A549 (cell line): ENCODE data around the gene RAB3GAP1. TPM values are rescaled to one million over a fixed set of nuclear protein-coding genes. Genes with fewer than 3 reads are reported as not detected.
A peak's percentile ranks its signal among the peaks of the same experiment; 100 is the strongest.
"Not testable (repeated sequence)": the region's sequence is repeated elsewhere in the genome, so short reads cannot be mapped to it uniquely, and the experiment has no call there.

ENCODE experiments used
- ATAC-seq, 2 experiments: fragments of 200-7000 bp in 1 of 2; fragments of >200 bp in 1 of 2; cut with Nextera tagmentation in 1 of 2; cut with Tn5 transposase in 1 of 2; 3 replicates each; pipeline versions ENCODE4 v1.8.0 to v1.9.1; 2018 to 2020; ENCODE audit warnings: mild to moderate bottlenecking in 1 of 2, moderate library complexity in 1 of 2
- CTCF ChIA-PET: fragments of 300-600 bp; sonication (Branson Sonifier 250); formaldehyde crosslinking; extraction: SDS; loops from one replicate; lab custom pipeline; 2021; ENCODE audit warnings: antibody characterized with exemption, inconsistent platforms; lab: Yijun Ruan, JAX
- POLR2A ChIA-PET: fragments of 350-600 bp; formaldehyde crosslinking; extraction: SDS; loops from one replicate; lab custom pipeline; 2021; ENCODE audit warnings: antibody characterized with exemption, inconsistent platforms; lab: Yijun Ruan, JAX
- DNase-seq, 2 experiments: peaks; one replicate each; pipeline versions ENCODE4 v3.0.0 to v3.0.0-alpha.2; 2011 to 2016; ENCODE audit warnings: low read depth in 1 of 2, low spot score in 1 of 2
- FAIRE-seq: peaks from 2 replicates; lab custom pipeline; 2011; peaks lifted over from hg19 to GRCh38; lab: Jason Lieb, UNC
- H3K27ac ChIP-seq, 2 experiments: fragments of >200 bp; sonication (Bioruptor Twin); formaldehyde crosslinking; 3 replicates each; pipeline ENCODE4 v1.5.1; 2016 to 2017
- H3K4me1 ChIP-seq: fragments of >200 bp; sonication (Bioruptor Twin); formaldehyde crosslinking; 3 replicates; pipeline ENCODE4 v1.6.1; 2016
- H3K4me2 ChIP-seq: fragments of >200 bp; sonication (Bioruptor Twin); formaldehyde crosslinking; 3 replicates; pipeline ENCODE4 v1.6.1; 2016
- H3K4me3 ChIP-seq: fragments of >200 bp; sonication (Bioruptor Twin); formaldehyde crosslinking; 3 replicates; pipeline ENCODE4 v1.5.1; 2016
- H3K9me3 ChIP-seq: fragments of >200 bp; sonication (Bioruptor Twin); formaldehyde crosslinking; 3 replicates; pipeline ENCODE4 v1.6.1; 2016
- CBX8 ChIP-seq: fragments of 200-600 bp; sonication (generic); IDR thresholded peaks from 2 replicates; pipeline ENCODE4 v1.6.1; 2016
- CHD2 ChIP-seq: fragments of 150-350 bp; IDR thresholded peaks from 2 replicates; pipeline ENCODE4 v1.6.1; 2014; ENCODE audit warnings: low read length; ENCODE audit not compliant: partially characterized antibody
- EHF ChIP-seq: fragments of 250-450 bp; sonication (Bioruptor Pico); IDR thresholded peaks from 2 replicates; pipeline ENCODE4 v1.5.0; 2020; ENCODE audit warnings: mild to moderate bottlenecking
- FOSB ChIP-seq: fragments of 250-450 bp; sonication (Bioruptor Pico); IDR thresholded peaks from 2 replicates; pipeline ENCODE4 v1.5.0; 2020; ENCODE audit warnings: mild to moderate bottlenecking, moderate library complexity
- FOSL2 ChIP-seq, 2 experiments: fragments of 450-650 bp in 1 of 2; fragments of >200 bp in 1 of 2; sonication (Bioruptor Twin) in 1 of 2; formaldehyde crosslinking; IDR thresholded peaks; 2 replicates each; pipeline versions ENCODE4 v1.5.0 to v1.6.1; 2016 to 2020; ENCODE audit warnings: mild to moderate bottlenecking in 1 of 2, moderate library complexity in 1 of 2
- KDM5A ChIP-seq: fragments of 200-600 bp; sonication (generic); IDR thresholded peaks from 2 replicates; pipeline ENCODE4 v1.6.1; 2016; ENCODE audit warnings: antibody characterized with exemption, mild to moderate bottlenecking
- MAZ ChIP-seq: fragments of 150-350 bp; IDR thresholded peaks from 2 replicates; pipeline ENCODE4 v1.6.1; 2014; ENCODE audit warnings: antibody characterized with exemption, low read depth, low read length, borderline replicate concordance
- NPAS2 ChIP-seq: fragments of 250-450 bp; sonication (Bioruptor Pico); IDR thresholded peaks from 2 replicates; pipeline ENCODE4 v1.8.0; 2022; ENCODE audit warnings: mild to moderate bottlenecking, moderate library complexity, borderline replicate concordance
- PHF8 ChIP-seq: fragments of 200-600 bp; sonication (generic); IDR thresholded peaks from 2 replicates; pipeline ENCODE4 v1.6.1; 2016; ENCODE audit warnings: low read depth, mild to moderate bottlenecking, antibody characterized with exemption, moderate library complexity, borderline replicate concordance
- RARB ChIP-seq: fragments of 250-450 bp; sonication (Bioruptor Pico); IDR thresholded peaks from 2 replicates; pipeline ENCODE4 v1.8.0; 2021; ENCODE audit warnings: mild to moderate bottlenecking, moderate library complexity
- RCOR1 ChIP-seq: fragments of 150-350 bp; IDR thresholded peaks from 2 replicates; pipeline ENCODE4 v1.6.1; 2014; ENCODE audit warnings: antibody characterized with exemption, low read length, low read depth
- RFX5 ChIP-seq: fragments of 450-650 bp; IDR thresholded peaks from 2 replicates; pipeline ENCODE4 v1.7.1; 2014; ENCODE audit warnings: antibody characterized with exemption, mild to moderate bottlenecking, moderate library complexity
- SMC3 ChIP-seq: fragments of >200 bp; sonication (Bioruptor Twin); formaldehyde crosslinking; IDR thresholded peaks from 3 replicates; pipeline ENCODE4 v1.6.1; 2018; ENCODE audit warnings: inconsistent platforms
- TP53 ChIP-seq: fragments of 250-450 bp; sonication (Bioruptor Pico); IDR thresholded peaks from 2 replicates; pipeline ENCODE4 v1.5.0; 2021; ENCODE audit warnings: mild to moderate bottlenecking, moderate library complexity
- ZNF302 ChIP-seq: fragments of 250-450 bp; sonication (Bioruptor Pico); IDR thresholded peaks from 2 replicates; pipeline ENCODE4 v1.9.0; 2021; ENCODE audit warnings: inconsistent platforms, mild to moderate bottlenecking, moderate library complexity
- WGBS: methylation state at CpG from one replicate; pipeline ENCODE4 v1.1.6; 2017; ENCODE audit errors: missing lambda C conversion rate; 5-methylcytosine and 5-hydroxymethylcytosine counted together
- polyA plus RNA-seq, 4 experiments: library from polyadenylated mRNA; depleted of rRNA in 3 of 4; stranded (reverse); fragments of >200 nt; fragmentation: RNase III in 1 of 4; extraction: RNeasy Plus Mini Kit Qiagen cat#74134 plus additional on column Dnase treatment in 1 of 4; gene quantifications; 2 replicates in 3 of 4; 3 replicates in 1 of 4; pipeline ENCODE4 v1.2.3, GENCODE V29; 2011 to 2017
- TF ChIP-seq, protein P1 (sequence below): IDR thresholded peaks from 2 replicates; pipeline ENCODE4 v1.6.1; 2012
- TF ChIP-seq, protein P2 (sequence below): fragments of 200-600 bp; sonication (generic); IDR thresholded peaks from 2 replicates; pipeline ENCODE4 v1.6.1; 2016; ENCODE audit warnings: antibody characterized with exemption, mild to moderate bottlenecking, moderate library complexity

The RAB3GAP1 gene
- polyA plus RNA-seq, 2 of the 4 experiments (the other 2 are of a cell fraction), result 29.7 to 44.6 TPM

DNA sequence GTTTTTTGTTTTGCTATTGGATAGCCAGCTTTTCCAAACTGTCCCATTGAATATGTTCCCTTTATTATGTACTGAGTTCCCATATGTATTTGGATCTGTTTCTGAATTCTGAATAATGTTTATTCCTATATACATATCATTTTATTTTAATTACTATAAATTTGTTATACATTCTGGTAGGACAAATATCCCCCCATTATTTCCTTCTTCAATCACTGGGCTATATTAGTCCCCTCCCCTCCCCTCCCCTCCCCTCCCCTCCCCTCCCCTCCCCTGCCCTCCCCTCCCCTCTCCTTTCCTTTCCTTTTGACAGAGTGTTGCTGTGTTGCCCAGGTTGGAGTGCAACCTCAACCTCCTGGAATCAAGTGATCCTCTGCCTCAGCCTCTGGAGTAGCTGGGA is 26.3 kb downstream of the RAB3GAP1 start:
- DNase-seq (no peak), ATAC-seq (no peak), FAIRE-seq (no peak)
- ChIA-PET CTCF (no interaction called here), POLR2A (no interaction called here)
- H3K27ac ChIP-seq, result no peak overlapping the region
- no peak overlapping the region for H3K4me2 ChIP-seq
- TF ChIP-seq ZNF302 (CRISPR knock-in tag) (no peak), KDM5A (no peak), SMC3 (no peak), MAZ (no peak), RCOR1 (no peak), FOSL2 (IDR thresholded peaks at IDR 0.05) (no peak), FOSL2 (CRISPR knock-in tag; IDR thresholded peaks at IDR 0.05) (no peak), CHD2 (no peak)
- TF ChIP-seq, protein P1, sequence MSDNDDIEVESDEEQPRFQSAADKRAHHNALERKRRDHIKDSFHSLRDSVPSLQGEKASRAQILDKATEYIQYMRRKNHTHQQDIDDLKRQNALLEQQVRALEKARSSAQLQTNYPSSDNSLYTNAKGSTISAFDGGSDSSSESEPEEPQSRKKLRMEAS, result no peak
- H3K9me3 ChIP-seq, result no peaks in the 10 kb centered on the region
- no peak overlapping the region for H3K4me3 ChIP-seq
- no peaks in the 10 kb centered on the region for H3K4me1 ChIP-seq

DNA sequence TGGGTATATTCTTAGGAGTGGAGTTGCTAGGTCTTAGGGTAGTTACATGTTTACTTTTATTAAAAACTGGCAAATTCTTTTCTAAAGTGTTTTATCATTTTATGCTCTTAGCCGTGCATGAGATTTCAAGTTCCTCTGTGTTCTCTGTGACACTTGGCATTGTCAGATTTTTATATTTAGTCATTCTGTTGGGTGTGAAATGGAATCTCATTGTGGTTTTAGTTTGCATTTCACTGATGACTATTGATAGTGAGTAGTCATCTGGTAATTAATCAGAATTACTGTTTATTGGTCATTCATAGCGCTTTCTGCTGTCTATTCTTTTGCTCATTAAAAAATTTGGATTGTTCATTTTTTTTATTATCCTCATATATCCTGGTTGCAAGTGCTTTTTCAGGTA is 34.1 kb downstream of the RAB3GAP1 start:
- ChIA-PET POLR2A (no interaction called here), CTCF (no interaction called here)
- FAIRE-seq (no peak), DNase-seq (no peak), ATAC-seq (no peak)
- Histone ChIP-seq H3K4me2 (no peak overlapping the region), H3K4me1 (peaks cover 10% of the 10 kb centered on the region), H3K27ac (no peak overlapping the region), H3K9me3 (peaks cover 5% of the 10 kb centered on the region; the same call in 1 of the 3 replicates), H3K4me3 (no peak overlapping the region)
- WGBS, result 94% methylated on average over 2 of the region's 2 CpGs
- TF ChIP-seq CBX8 (no peak), RFX5 (no peak), KDM5A (no peak), NPAS2 (CRISPR knock-in tag) (no peak), FOSB (CRISPR knock-in tag) (no peak), CHD2 (no peak), TP53 (CRISPR knock-in tag) (no peak), PHF8 (no peak), EHF (CRISPR knock-in tag) (no peak), RARB (CRISPR knock-in tag) (no peak)
- TF ChIP-seq, protein P2, sequence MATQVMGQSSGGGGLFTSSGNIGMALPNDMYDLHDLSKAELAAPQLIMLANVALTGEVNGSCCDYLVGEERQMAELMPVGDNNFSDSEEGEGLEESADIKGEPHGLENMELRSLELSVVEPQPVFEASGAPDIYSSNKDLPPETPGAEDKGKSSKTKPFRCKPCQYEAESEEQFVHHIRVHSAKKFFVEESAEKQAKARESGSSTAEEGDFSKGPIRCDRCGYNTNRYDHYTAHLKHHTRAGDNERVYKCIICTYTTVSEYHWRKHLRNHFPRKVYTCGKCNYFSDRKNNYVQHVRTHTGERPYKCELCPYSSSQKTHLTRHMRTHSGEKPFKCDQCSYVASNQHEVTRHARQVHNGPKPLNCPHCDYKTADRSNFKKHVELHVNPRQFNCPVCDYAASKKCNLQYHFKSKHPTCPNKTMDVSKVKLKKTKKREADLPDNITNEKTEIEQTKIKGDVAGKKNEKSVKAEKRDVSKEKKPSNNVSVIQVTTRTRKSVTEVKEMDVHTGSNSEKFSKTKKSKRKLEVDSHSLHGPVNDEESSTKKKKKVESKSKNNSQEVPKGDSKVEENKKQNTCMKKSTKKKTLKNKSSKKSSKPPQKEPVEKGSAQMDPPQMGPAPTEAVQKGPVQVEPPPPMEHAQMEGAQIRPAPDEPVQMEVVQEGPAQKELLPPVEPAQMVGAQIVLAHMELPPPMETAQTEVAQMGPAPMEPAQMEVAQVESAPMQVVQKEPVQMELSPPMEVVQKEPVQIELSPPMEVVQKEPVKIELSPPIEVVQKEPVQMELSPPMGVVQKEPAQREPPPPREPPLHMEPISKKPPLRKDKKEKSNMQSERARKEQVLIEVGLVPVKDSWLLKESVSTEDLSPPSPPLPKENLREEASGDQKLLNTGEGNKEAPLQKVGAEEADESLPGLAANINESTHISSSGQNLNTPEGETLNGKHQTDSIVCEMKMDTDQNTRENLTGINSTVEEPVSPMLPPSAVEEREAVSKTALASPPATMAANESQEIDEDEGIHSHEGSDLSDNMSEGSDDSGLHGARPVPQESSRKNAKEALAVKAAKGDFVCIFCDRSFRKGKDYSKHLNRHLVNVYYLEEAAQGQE, result no peak

DNA sequence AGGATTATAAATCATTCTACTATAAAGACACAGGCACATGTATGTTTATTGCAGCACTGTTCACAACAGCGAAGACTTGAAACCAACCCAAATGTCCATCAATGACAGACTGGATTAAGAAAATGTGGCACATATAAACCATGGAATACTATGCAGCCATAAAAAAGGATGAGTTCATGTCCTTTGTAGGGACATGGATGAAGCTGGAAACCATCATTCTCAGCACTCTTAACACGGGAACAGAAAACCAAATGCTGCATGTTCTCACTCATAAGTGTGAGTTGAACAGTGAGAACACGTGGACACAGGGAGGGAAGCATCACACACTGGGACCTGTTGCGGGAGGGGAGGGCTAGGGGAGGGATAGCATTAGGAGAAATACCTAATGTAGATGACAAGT is 37.5 kb downstream of the RAB3GAP1 start:
- FAIRE-seq, ATAC-seq, DNase-seq, H3K4me3 ChIP-seq, POLR2A ChIA-PET, H3K4me2 ChIP-seq, H3K27ac ChIP-seq, H3K9me3 ChIP-seq: not testable (repeated sequence)
- CTCF ChIA-PET, result interaction anchor here (1.1 kb wide), 1 partner anchor 37 kb away, joined by 3 read pairs; no protein-coding TSS in a partner anchor
- H3K4me1 ChIP-seq, result peaks cover 38% of the 10 kb centered on the region
- 96% methylated on average over 4 of the region's 4 CpGs for WGBS

DNA sequence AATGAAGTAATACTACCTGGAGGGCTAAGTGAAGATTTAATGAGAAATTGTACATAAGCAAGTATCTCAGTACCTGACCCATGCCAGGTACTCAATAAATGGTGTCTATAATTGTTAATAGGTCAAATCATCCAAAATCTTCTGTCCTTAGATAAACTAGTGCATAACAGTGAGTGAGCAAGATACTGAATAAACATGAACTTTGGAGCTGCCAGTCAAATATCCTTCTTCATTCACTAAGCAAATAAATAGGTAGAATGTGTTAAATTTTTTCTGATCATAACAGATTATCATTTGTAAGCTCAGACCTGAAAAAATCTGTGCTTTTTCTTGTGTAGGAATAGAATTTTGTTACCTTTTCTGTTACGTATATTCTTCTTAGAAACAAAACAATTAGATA is 39.6 kb downstream of the RAB3GAP1 start:
- Histone ChIP-seq H3K9me3 (peaks cover 5% of the 10 kb centered on the region; the same call in 1 of the 3 replicates), H3K4me3 (no peak overlapping the region), H3K4me1 (peaks cover 38% of the 10 kb centered on the region), H3K27ac (no peak overlapping the region), H3K4me2 (peak overlapping the region; percentile 65)
- FAIRE-seq (no peak), ATAC-seq (no peak), DNase-seq (no peak)
- ChIA-PET POLR2A (no interaction called here), CTCF (interaction anchor here (0.8 kb wide), 1 partner anchor 91 kb away, joined by 3 read pairs; no protein-coding TSS in a partner anchor)
- no peak for TF ChIP-seq FOSB (CRISPR knock-in tag)
- TF ChIP-seq, protein P2, result no peak
- WGBS, result 91% methylated on average over 1 of the region's 1 CpG
